ENCODE results near the gene ZNF3. TPM values are rescaled to one million over a fixed set of nuclear protein-coding genes. Genes with fewer than 3 reads are reported as not detected.

The ZNF3 gene
- total RNA-seq, 1 donor from 2014 or later, result 16.7 TPM

GRCh38 chr7:100080907-100081534 is 502 bp downstream of the ZNF3 start:
- peaks cover 0 to 25% of the 10 kb centered on the region in 2 donors for H3K36me3 ChIP-seq
- H3K4me3 ChIP-seq, result peak overlapping the region; percentile 79 to 85
- H3K9me3 ChIP-seq, result no peaks in the 10 kb centered on the region
- TF ChIP-seq POLR2A (IDR thresholded peaks at IDR 0.05), result no peak
- H3K27me3 ChIP-seq, result no peaks in the 10 kb centered on the region
- no peak for DNase-seq (ENCODE audit: extremely low spot score in 2 of 2)
- peak overlapping the region; percentile 71 for H3K27ac ChIP-seq
- intact Hi-C loops (cut with DNase I), result loop anchor here (5.0 kb wide), 1 partner anchor 89 kb away; no protein-coding TSS in a partner anchor
- H3K4me1 ChIP-seq, result peaks cover 39% of the 10 kb centered on the region

GRCh38 chr7:100079024-100079560 is 2.4 kb downstream of the ZNF3 start:
- peaks cover 0 to 44% of the 10 kb centered on the region in 2 donors for H3K36me3 ChIP-seq
- intact Hi-C loops (cut with DNase I), result no loop called here
- no peaks in the 10 kb centered on the region for H3K27me3 ChIP-seq

GRCh38 chr7:100077205-100077604 is 4.3 kb downstream of the ZNF3 start:
- peaks cover 0 to 63% of the 10 kb centered on the region in 2 donors for H3K36me3 ChIP-seq
- TF ChIP-seq POLR2AphosphoS5 (IDR thresholded peaks at IDR 0.05; ENCODE audit: insufficient read depth in 1 of 2, low read depth in 1 of 2) (no peak), CTCF (IDR thresholded peaks at IDR 0.05) (no peak), POLR2A (IDR thresholded peaks at IDR 0.05) (no peak)
- peaks cover 4% of the 10 kb centered on the region for H3K9me3 ChIP-seq
- H3K4me1 ChIP-seq, result peaks cover 32% of the 10 kb centered on the region
- H3K27ac ChIP-seq, result no peak overlapping the region
- intact Hi-C loops (cut with DNase I), result no loop called here
- DNase-seq (ENCODE audit: extremely low spot score in 2 of 2), result no peak
- H3K4me3 ChIP-seq, result no peak overlapping the region
- H3K27me3 ChIP-seq, result no peaks in the 10 kb centered on the region

More at GRCh38 chr7:100079024-100079560, 2.4 kb downstream of the ZNF3 start:
- DNase-seq (ENCODE audit: extremely low spot score in 2 of 2), result no peak
- Histone ChIP-seq H3K9me3 (no peaks in the 10 kb centered on the region), H3K4me1 (peaks cover 39% of the 10 kb centered on the region), H3K27ac (no peak overlapping the region), H3K4me3 (no peak overlapping the region)
- TF ChIP-seq CTCF (IDR thresholded peaks at IDR 0.05) (no peak), POLR2AphosphoS5 (IDR thresholded peaks at IDR 0.05; ENCODE audit: insufficient read depth in 1 of 2, low read depth in 1 of 2) (no peak), POLR2A (IDR thresholded peaks at IDR 0.05) (no peak)

GRCh38 chr7:100075418-100075817 is 6.1 kb downstream of the ZNF3 start:
- H3K27ac ChIP-seq, result no peak overlapping the region
- peaks cover 15 to 80% of the 10 kb centered on the region in 2 donors for H3K36me3 ChIP-seq
- DNase-seq (ENCODE audit: extremely low spot score in 2 of 2), result no peak
- H3K9me3 ChIP-seq, result peaks cover 16% of the 10 kb centered on the region
- peaks cover 22% of the 10 kb centered on the region for H3K4me1 ChIP-seq
- no peaks in the 10 kb centered on the region for H3K27me3 ChIP-seq
- no peak overlapping the region for H3K4me3 ChIP-seq
- intact Hi-C loops (cut with DNase I), result no loop called here
- TF ChIP-seq POLR2A (IDR thresholded peaks at IDR 0.05) (no peak), CTCF (IDR thresholded peaks at IDR 0.05) (no peak), POLR2AphosphoS5 (IDR thresholded peaks at IDR 0.05; ENCODE audit: insufficient read depth in 1 of 2, low read depth in 1 of 2) (no peak)

- no peak for TF ChIP-seq POLR2AphosphoS5 (IDR thresholded peaks at IDR 0.05; ENCODE audit: insufficient read depth in 1 of 2, low read depth in 1 of 2)
- TF ChIP-seq CTCF (IDR thresholded peaks at IDR 0.05), result no peak
- TF ChIP-seq POLR2A (IDR thresholded peaks at IDR 0.05), result no peak
- no peaks in the 10 kb centered on the region for H3K27me3 ChIP-seq
- no peak for DNase-seq (ENCODE audit: extremely low spot score in 2 of 2)
- H3K36me3 ChIP-seq, result peaks cover 19 to 86% of the 10 kb centered on the region in 2 donors
- H3K4me1 ChIP-seq, result peaks cover 16% of the 10 kb centered on the region
- intact Hi-C loops (cut with DNase I), result no loop called here
- H3K27ac ChIP-seq, result no peak overlapping the region
- H3K9me3 ChIP-seq, result peaks cover 16% of the 10 kb centered on the region
- no peak overlapping the region for H3K4me3 ChIP-seq
These were observed 6.7 kb downstream of the ZNF3 start for GRCh38 chr7:100074841-100075240.
